ENCODE data around the gene ELF2.

DNA sequence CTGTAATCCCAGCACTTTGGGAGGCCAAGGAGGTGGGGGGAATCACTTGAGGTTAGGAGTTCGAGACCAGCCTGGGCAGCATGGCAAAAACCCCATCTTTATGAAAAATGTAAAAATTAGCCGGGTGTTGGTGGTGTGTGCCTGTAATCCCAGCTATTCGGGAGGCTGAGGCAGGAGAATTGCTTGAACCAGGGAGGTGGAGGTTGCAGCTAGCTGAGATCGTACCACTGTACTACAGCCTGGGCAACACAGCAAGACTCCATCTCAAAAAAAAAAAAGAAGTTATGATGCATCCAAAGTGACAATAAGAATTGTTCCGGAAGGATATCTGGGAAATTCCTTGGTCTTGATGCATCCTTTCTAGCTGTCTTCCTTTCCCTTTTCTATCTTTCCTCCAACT lies 154.2 kb downstream of the ELF2 start:
- TF ChIP-seq EP300 (IDR thresholded peaks at IDR 0.05; ENCODE audit: borderline replicate concordance in 1 of 2, low read depth in 1 of 2, low read length in 1 of 2) (no peak), POLR2AphosphoS5 (IDR thresholded peaks at IDR 0.05; ENCODE audit: low read depth, low read length) (no peak), SMC3 (IDR thresholded peaks at IDR 0.05; ENCODE audit: low read depth, low read length) (no peak), FOXJ3 (CRISPR knock-in tag; IDR thresholded peaks at IDR 0.05) (no peak), RFX5 (IDR thresholded peaks at IDR 0.05; ENCODE audit: low read length) (no peak), FOSL2 (IDR thresholded peaks at IDR 0.05; ENCODE audit: borderline replicate concordance, low read depth) (no peak), GATA2 (CRISPR knock-in tag; IDR thresholded peaks at IDR 0.05) (no peak), TEAD4 (IDR thresholded peaks at IDR 0.05; ENCODE audit: borderline replicate concordance, insufficient read depth) (no peak)
- TF ChIP-seq, protein P1, sequence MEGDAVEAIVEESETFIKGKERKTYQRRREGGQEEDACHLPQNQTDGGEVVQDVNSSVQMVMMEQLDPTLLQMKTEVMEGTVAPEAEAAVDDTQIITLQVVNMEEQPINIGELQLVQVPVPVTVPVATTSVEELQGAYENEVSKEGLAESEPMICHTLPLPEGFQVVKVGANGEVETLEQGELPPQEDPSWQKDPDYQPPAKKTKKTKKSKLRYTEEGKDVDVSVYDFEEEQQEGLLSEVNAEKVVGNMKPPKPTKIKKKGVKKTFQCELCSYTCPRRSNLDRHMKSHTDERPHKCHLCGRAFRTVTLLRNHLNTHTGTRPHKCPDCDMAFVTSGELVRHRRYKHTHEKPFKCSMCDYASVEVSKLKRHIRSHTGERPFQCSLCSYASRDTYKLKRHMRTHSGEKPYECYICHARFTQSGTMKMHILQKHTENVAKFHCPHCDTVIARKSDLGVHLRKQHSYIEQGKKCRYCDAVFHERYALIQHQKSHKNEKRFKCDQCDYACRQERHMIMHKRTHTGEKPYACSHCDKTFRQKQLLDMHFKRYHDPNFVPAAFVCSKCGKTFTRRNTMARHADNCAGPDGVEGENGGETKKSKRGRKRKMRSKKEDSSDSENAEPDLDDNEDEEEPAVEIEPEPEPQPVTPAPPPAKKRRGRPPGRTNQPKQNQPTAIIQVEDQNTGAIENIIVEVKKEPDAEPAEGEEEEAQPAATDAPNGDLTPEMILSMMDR (IDR thresholded peaks at IDR 0.05): no peak
- TF ChIP-seq, protein P2, sequence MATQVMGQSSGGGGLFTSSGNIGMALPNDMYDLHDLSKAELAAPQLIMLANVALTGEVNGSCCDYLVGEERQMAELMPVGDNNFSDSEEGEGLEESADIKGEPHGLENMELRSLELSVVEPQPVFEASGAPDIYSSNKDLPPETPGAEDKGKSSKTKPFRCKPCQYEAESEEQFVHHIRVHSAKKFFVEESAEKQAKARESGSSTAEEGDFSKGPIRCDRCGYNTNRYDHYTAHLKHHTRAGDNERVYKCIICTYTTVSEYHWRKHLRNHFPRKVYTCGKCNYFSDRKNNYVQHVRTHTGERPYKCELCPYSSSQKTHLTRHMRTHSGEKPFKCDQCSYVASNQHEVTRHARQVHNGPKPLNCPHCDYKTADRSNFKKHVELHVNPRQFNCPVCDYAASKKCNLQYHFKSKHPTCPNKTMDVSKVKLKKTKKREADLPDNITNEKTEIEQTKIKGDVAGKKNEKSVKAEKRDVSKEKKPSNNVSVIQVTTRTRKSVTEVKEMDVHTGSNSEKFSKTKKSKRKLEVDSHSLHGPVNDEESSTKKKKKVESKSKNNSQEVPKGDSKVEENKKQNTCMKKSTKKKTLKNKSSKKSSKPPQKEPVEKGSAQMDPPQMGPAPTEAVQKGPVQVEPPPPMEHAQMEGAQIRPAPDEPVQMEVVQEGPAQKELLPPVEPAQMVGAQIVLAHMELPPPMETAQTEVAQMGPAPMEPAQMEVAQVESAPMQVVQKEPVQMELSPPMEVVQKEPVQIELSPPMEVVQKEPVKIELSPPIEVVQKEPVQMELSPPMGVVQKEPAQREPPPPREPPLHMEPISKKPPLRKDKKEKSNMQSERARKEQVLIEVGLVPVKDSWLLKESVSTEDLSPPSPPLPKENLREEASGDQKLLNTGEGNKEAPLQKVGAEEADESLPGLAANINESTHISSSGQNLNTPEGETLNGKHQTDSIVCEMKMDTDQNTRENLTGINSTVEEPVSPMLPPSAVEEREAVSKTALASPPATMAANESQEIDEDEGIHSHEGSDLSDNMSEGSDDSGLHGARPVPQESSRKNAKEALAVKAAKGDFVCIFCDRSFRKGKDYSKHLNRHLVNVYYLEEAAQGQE (IDR thresholded peaks at IDR 0.05; ENCODE audit: low read depth, low read length): no peak
- TF ChIP-seq, protein P3, sequence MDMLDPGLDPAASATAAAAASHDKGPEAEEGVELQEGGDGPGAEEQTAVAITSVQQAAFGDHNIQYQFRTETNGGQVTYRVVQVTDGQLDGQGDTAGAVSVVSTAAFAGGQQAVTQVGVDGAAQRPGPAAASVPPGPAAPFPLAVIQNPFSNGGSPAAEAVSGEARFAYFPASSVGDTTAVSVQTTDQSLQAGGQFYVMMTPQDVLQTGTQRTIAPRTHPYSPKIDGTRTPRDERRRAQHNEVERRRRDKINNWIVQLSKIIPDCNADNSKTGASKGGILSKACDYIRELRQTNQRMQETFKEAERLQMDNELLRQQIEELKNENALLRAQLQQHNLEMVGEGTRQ (IDR thresholded peaks at IDR 0.05; ENCODE audit: borderline replicate concordance, low read depth, low read length): no peak
